Spinal cord (tissue), 10 donors: ENCODE measurements around the gene PUS7. TPM values are rescaled to one million over a fixed set of nuclear protein-coding genes. Genes with fewer than 3 reads are reported as not detected.
A peak's percentile ranks its signal among the peaks of the same experiment; 100 is the strongest.

Experiments
- DNase-seq, 6 donors: peaks; one replicate each; pipeline versions ENCODE4 v3.0.0 to v3.0.0-alpha.2; 2013 to 2015; ENCODE audit warnings: low spot score in 6 of 6, low read depth in 4 of 6
- H3K27ac ChIP-seq: one replicate; pipeline ENCODE4 v1.5.1; 2013; ENCODE audit warnings: low read depth, low read length, control low read depth
- H3K27me3 ChIP-seq: one replicate; pipeline ENCODE4 v1.6.1; 2013; ENCODE audit warnings: low read length; ENCODE audit not compliant: control insufficient read depth, insufficient read depth
- H3K36me3 ChIP-seq: one replicate; pipeline ENCODE4 v1.6.1; 2013; ENCODE audit warnings: low read length; ENCODE audit not compliant: control insufficient read depth, insufficient read depth
- H3K4me1 ChIP-seq: one replicate; pipeline ENCODE4 v1.6.1; 2013; ENCODE audit warnings: low read length; ENCODE audit not compliant: control insufficient read depth, insufficient read depth
- H3K4me3 ChIP-seq: one replicate; pipeline ENCODE4 v1.5.1; 2013; ENCODE audit warnings: low read depth, low read length, control low read depth
- H3K9me3 ChIP-seq: one replicate; pipeline ENCODE4 v1.6.1; 2013; ENCODE audit warnings: low read length; ENCODE audit not compliant: control insufficient read depth, insufficient read depth
- WGBS: methylation state at CpG from one replicate; pipeline ENCODE4 v1.1.5; 2013; ENCODE audit warnings: missing lambda C conversion rate; ENCODE audit not compliant: insufficient coverage; 5-methylcytosine and 5-hydroxymethylcytosine counted together
- polyA plus RNA-seq, 2 donors: library from polyadenylated mRNA; unstranded; fragments of 120-200 nt; gene quantifications; one replicate each; pipeline ENCODE4 v1.2.1, GENCODE V29; 2013; ENCODE audit not compliant: insufficient read length in 2 of 2
- total RNA-seq, 2 donors: library from RNA; depleted of rRNA in 1 of 2; stranded (reverse); fragments of 120-200 nt in 1 of 2; fragments of >200 nt in 1 of 2; gene quantifications; one replicate each; pipeline versions ENCODE4 v1.2.3 to v1.2.4, GENCODE V29; 2013 to 2014
- donor health status: healthy.

The PUS7 gene
- total and polyA plus RNA-seq, 4 donors, result 8.0 to 15.9 (median 10.8) TPM

DNA sequence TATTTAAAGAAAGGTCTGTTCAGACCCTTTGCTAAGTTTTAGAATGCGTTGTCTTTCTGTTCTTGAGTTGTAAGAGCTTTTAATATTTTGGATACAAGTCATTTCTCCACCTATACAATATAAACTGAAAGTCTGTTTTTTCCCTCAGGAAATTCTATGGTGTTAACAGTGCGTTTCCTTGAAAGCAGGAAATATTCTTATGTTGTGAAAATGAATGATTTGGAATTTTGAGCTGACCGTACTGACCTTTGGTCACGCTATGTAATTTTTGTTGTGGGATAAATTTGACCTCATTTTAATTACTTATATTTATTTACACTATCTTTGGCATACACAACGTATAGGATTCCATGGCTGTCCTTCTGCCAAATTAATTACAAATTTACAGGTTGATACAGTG lies 43.5 kb downstream of the PUS7 start:
- H3K9me3 ChIP-seq, result no peaks in the 10 kb centered on the region
- no peak for DNase-seq
- H3K27me3 ChIP-seq, result no peaks in the 10 kb centered on the region
- H3K4me3 ChIP-seq, result no peak overlapping the region
- no peaks in the 10 kb centered on the region for H3K36me3 ChIP-seq
- no peak overlapping the region for H3K27ac ChIP-seq
- H3K4me1 ChIP-seq, result no peaks in the 10 kb centered on the region
- no CpG with 5 or more reads among the region's 5 CpGs for whole genome bisulfite sequencing

DNA sequence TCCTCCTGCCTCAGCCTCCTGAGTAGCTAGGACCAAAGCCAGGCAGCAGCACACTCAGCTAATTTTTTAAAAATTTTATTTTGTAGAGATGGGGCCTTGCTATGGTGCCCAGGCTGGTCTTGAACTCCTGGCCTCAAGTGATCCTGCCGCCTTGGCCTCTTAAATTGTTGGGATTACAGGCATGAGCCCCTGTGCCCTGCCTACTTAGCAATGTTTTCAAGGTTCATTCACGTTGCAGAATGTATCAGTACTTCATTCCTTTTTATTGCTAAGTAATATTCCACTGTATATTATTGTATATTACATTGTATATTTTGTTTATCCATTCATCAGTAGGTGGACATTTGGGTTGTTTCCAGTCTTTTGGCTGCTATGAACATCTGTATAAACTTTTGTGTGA lies 44.2 kb downstream of the PUS7 start:
- Histone ChIP-seq H3K36me3 (no peaks in the 10 kb centered on the region), H3K27me3 (no peaks in the 10 kb centered on the region), H3K4me3 (no peak overlapping the region), H3K9me3 (no peaks in the 10 kb centered on the region), H3K4me1 (no peaks in the 10 kb centered on the region), H3K27ac (no peak overlapping the region)
- no peak for DNase-seq
- 100% methylated on average over 1 of the region's 2 CpGs for WGBS

DNA sequence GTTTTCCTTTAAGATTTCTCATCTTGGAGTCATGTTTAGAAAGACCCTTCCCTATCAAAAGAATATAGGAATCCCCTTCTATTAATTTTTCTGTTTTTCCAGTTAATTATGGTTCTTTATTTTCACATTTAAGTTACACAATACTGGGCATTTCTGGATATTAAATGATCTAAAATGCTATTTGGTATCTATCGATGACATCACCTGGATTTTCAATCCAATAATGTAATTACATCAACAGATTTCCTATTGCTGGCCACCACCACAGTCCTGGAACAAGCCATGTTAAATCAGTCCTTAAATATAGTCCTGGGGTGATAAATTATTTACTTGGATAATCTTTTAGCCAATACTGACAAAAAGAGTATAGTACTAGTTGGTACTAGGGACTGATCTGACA lies 48.0 kb downstream of the PUS7 start:
- no CpG with 5 or more reads among the region's 1 CpG for WGBS
- H3K4me3 ChIP-seq, result no peak overlapping the region
- H3K4me1 ChIP-seq, result no peaks in the 10 kb centered on the region
- no peak overlapping the region for H3K27ac ChIP-seq
- H3K36me3 ChIP-seq, result no peaks in the 10 kb centered on the region
- no peaks in the 10 kb centered on the region for H3K9me3 ChIP-seq
- no peak for DNase-seq
- H3K27me3 ChIP-seq, result no peaks in the 10 kb centered on the region

DNA sequence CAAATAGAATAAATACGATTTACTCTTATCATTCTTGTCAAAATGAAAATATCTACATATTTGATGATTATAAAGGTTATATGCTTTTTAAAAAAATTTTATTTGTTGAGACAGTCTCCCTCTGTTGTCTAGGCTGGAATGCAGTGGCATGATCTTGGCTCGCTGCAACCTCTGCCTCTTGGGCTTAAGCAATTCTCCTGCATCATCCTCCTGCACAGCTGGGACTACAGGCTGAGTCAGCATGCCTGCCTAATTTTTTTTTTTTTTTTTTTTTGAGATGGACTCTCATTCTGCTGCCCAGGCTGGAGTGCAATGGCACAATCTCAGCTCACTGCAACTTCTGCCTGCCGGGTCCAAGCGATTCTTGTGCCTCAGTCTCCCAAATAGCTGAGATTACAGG lies 48.9 kb downstream of the PUS7 start:
- Histone ChIP-seq H3K4me1 (no peaks in the 10 kb centered on the region), H3K9me3 (no peaks in the 10 kb centered on the region), H3K27me3 (no peaks in the 10 kb centered on the region), H3K27ac (no peak overlapping the region), H3K4me3 (no peak overlapping the region), H3K36me3 (no peaks in the 10 kb centered on the region)
- 71% methylated on average over 1 of the region's 4 CpGs for WGBS
- DNase-seq, result no peak

DNA sequence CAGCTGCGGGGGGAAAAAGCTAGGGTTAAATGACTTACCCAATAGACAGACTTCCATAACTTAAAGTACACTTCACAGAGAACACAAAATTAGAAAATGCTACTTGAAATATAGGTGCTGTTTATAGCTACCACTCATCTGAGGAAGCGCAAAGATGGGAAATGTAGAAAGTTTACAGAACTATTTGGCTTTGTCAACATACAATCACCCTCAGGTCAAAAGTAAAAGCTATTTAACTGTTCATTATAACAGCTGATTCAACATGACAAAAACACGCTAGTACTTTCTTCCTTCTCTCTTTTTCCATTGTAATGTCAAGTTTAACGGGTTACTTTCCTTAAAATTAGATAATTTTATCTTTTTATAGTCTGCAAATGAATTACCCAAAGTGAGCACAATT lies 51.2 kb downstream of the PUS7 start:
- H3K36me3 ChIP-seq, result peaks cover 2% of the 10 kb centered on the region
- no peaks in the 10 kb centered on the region for H3K27me3 ChIP-seq
- WGBS, result no CpG with 5 or more reads among the region's 4 CpGs
- no peak overlapping the region for H3K27ac ChIP-seq
- no peak overlapping the region for H3K4me3 ChIP-seq
- H3K4me1 ChIP-seq, result no peaks in the 10 kb centered on the region
- H3K9me3 ChIP-seq, result no peaks in the 10 kb centered on the region
- DNase-seq, result no peak

DNA sequence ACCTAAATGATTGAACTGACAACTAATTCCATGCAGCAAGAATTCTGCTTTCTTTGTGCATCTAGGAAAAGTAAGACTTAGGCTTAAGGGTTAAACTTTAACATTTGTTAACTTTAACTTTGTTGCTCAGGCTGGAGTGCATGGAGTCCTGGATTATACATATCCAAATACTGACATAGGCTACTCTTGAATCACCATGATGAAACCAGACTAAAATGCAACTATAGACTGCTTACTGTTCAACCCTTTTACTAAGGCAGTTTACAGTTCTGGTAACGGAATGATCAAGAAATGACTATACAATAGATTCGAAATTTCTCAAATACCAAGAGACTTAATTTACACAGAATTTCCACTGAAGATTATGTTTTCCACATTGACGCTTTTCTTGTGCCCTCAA lies 52.0 kb downstream of the PUS7 start:
- Histone ChIP-seq H3K27ac (no peak overlapping the region), H3K36me3 (peaks cover 4% of the 10 kb centered on the region)
- WGBS, result 95% methylated on average over 3 of the region's 3 CpGs

DNA sequence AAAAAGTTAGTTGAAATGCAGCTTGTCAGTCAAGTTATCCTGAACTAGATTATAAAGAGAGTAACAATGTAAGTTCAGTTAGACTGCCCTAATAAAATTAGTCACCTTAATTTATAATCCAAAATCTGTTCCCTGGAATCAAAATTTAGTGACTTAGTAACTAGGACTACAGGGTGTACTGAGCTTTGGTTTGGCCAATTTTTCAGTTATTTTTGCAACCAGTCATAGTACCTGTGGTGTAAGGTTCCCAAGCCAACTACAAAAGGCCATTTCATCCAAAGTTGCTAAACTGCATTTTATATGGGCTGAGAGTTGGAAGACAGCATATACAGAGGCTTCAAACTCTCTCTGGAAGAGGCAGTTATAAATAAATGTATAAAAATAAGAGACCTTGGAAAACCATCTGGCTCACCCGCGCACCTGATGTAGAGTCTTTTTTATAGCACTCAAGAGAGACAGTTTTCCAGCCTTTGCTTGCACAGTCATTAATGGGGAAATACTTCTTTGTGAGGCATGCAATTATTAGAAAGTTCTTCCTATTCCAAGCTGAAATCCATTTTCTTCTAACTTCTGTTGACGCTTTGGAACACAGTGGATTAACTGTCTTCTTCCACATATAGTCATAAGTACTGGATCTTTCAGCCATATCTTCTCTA lies 59.2 kb downstream of the PUS7 start:
- H3K27me3 ChIP-seq, result no peaks in the 10 kb centered on the region
- 82% methylated on average over 1 of the region's 3 CpGs for WGBS
- H3K4me1 ChIP-seq, result no peaks in the 10 kb centered on the region
- H3K9me3 ChIP-seq, result no peaks in the 10 kb centered on the region
- H3K36me3 ChIP-seq, result peaks cover 8% of the 10 kb centered on the region
- no peak overlapping the region for H3K27ac ChIP-seq
- DNase-seq, result peak in 1 of 6 donors; percentile 29
- H3K4me3 ChIP-seq, result no peak overlapping the region

More for the DNA sequence above, 52.0 kb downstream of the PUS7 start:
- H3K4me3 ChIP-seq, result no peak overlapping the region
- H3K9me3 ChIP-seq, result no peaks in the 10 kb centered on the region
- no peaks in the 10 kb centered on the region for H3K27me3 ChIP-seq
- no peaks in the 10 kb centered on the region for H3K4me1 ChIP-seq
- no peak for DNase-seq

DNA sequence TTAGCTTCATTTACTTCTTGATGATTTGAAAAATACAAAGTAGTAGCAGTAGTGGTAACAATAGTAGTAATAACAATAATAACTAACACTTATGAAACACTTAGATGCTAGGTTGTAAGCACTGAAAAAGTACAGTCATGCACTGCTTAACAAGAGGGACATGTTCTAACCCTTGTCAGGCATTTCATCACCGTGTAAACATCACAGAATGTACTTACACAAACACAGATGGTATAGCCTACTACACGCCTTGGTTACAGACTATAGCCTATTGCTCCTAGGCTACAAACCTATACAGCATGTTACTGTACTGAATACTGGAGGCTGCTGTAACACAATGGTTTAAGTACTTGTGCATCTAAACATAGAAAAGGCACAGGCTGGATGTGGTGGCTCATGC lies 60.6 kb downstream of the PUS7 start:
- Histone ChIP-seq H3K9me3 (no peaks in the 10 kb centered on the region), H3K27ac (no peak overlapping the region), H3K4me1 (no peaks in the 10 kb centered on the region), H3K27me3 (no peaks in the 10 kb centered on the region), H3K4me3 (no peak overlapping the region), H3K36me3 (peaks cover 6% of the 10 kb centered on the region)
- 60% methylated on average over 1 of the region's 2 CpGs for WGBS
- no peak for DNase-seq

DNA sequence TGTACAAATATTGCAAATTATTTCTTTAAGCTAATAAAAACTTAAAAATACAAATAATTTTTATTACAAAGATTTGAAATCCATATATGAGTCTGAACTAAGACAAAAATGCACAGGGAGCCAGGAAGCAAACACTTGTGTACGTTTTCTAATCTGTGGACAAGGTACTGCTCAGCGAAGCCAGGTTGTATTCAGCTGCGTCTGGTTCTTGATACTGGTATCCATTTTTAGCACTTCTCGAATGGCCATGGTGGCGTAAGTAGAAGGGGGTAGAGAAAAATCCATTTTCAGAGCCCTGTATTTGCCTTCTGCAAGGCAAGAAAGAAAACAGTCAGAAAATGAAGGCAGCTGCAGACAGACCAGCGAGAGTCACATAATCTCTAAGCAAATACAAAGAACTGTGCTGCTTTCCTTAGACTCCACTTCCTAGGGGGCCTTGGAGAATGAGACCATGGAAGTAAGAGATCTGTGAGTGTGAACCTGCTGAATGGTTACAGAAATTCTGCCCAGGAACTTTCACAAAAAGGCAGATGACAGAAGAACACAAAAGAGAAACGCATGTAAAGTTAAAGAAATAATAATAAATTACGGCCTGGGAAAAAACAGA lies 64.3 kb downstream of the PUS7 start:
- H3K9me3 ChIP-seq, result no peaks in the 10 kb centered on the region
- peak in 2 of 6 donors; percentile 9 to 12 for DNase-seq
- peaks cover 4% of the 10 kb centered on the region for H3K36me3 ChIP-seq
- H3K4me3 ChIP-seq, result no peak overlapping the region
- no peaks in the 10 kb centered on the region for H3K27me3 ChIP-seq
- WGBS, result 63% methylated on average over 4 of the region's 8 CpGs
- H3K27ac ChIP-seq, result no peak overlapping the region
- H3K4me1 ChIP-seq, result no peaks in the 10 kb centered on the region

DNA sequence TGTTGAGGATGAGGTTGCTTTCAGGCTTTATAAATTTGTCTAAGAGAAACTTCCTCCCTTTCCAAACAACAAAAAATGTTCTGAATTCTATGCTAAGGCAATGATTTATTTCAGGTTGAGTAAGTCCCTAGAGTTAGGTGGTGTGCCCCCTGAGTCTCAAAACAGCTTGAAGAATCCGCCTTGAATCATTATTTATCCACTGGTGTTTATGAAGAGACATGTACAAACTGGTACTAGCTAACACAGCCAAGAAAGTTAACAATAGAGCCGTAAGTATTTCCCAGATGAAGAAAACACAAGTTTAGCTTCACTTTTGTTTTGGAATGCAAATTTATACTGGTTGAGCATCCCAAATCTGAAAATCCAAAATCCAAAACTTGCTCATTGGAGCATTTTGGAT lies 67.2 kb downstream of the PUS7 start:
- Histone ChIP-seq H3K36me3 (no peaks in the 10 kb centered on the region), H3K4me3 (no peak overlapping the region), H3K27ac (no peak overlapping the region), H3K27me3 (no peaks in the 10 kb centered on the region), H3K9me3 (no peaks in the 10 kb centered on the region), H3K4me1 (peaks cover 2% of the 10 kb centered on the region)
- peak in 1 of 6 donors; percentile 7 for DNase-seq
- WGBS, result no CpG with 5 or more reads among the region's 2 CpGs
